Gastroesophageal sphincter (tissue), 4 donors: ENCODE data around the gene SLC44A1. TPM values are rescaled to one million over a fixed set of nuclear protein-coding genes. Genes with fewer than 3 reads are reported as not detected.

ENCODE experiments used
- ATAC-seq: fragments of 150-250 bp; one replicate; pipeline ENCODE4 v1.9.1; 2016; ENCODE audit warnings: mild to moderate bottlenecking, moderate library complexity
- H3K27ac ChIP-seq, 4 donors: fragments of 200-600 bp; sonication (generic) in 3 of 4; 1 replicate in 3 of 4; 2 replicates in 1 of 4; pipeline ENCODE4 v1.5.1; 2016 to 2019
- H3K27me3 ChIP-seq: fragments of 200-600 bp; sonication (generic); one replicate; pipeline ENCODE4 v1.5.1; 2019
- H3K36me3 ChIP-seq, 2 donors: fragments of 200-600 bp; sonication (generic); one replicate each; pipeline ENCODE4 v1.5.1; 2019; ENCODE audit warnings: control low read depth in 1 of 2
- H3K4me1 ChIP-seq, 3 donors: fragments of 200-600 bp; sonication (generic); 1 replicate in 2 of 3; 2 replicates in 1 of 3; pipeline ENCODE4 v1.5.1; 2016 to 2019; ENCODE audit warnings: control low read depth in 2 of 3
- H3K4me3 ChIP-seq, 2 donors: fragments of 200-600 bp; sonication (generic); one replicate each; pipeline ENCODE4 v1.5.1; 2019; ENCODE audit warnings: mild to moderate bottlenecking in 1 of 2, moderate library complexity in 1 of 2
- H3K9me3 ChIP-seq, 3 donors: fragments of 200-600 bp; sonication (generic); one replicate each; pipeline ENCODE4 v1.5.1; 2017 to 2019; ENCODE audit warnings: control low read depth in 2 of 3
- EP300 ChIP-seq: sonication (generic); formaldehyde crosslinking; IDR thresholded peaks from one replicate; pipeline ENCODE4 v1.6.1; 2017; ENCODE audit warnings: antibody characterized with exemption, mild to moderate bottlenecking
- POLR2A ChIP-seq, 2 donors: fragments of 450-650 bp; IDR thresholded peaks; one replicate each; pipeline ENCODE4 v1.6.1; 2017; ENCODE audit warnings: antibody characterized with exemption in 2 of 2, mild to moderate bottlenecking in 2 of 2, moderate library complexity in 1 of 2
- POLR2AphosphoS5 ChIP-seq: sonication (generic); formaldehyde crosslinking; IDR thresholded peaks from one replicate; pipeline ENCODE4 v1.6.1; 2017; ENCODE audit warnings: antibody characterized with exemption
- WGBS, 2 donors: methylation state at CpG; one replicate each; pipeline ENCODE4 v1.1.5; 2018; ENCODE audit warnings: low coverage in 1 of 2; 5-methylcytosine and 5-hydroxymethylcytosine counted together
- total RNA-seq, 4 donors: library from RNA; depleted of rRNA; stranded (reverse); fragments of >200 nt; gene quantifications; one replicate each; pipeline ENCODE4 v1.1.0, GENCODE V29; 2016
- TF ChIP-seq, protein P1 (sequence below), 4 experiments: fragments of 200-600 bp in 2 of 4; fragments of 450-650 bp in 2 of 4; sonication (generic) in 1 of 4; IDR thresholded peaks; one replicate each; pipeline ENCODE4 v1.5.1; 2017 to 2019; ENCODE audit warnings: antibody characterized with exemption in 4 of 4, mild to moderate bottlenecking in 2 of 4, moderate library complexity in 2 of 4

SLC44A1 gene
- total RNA-seq, 4 donors from 2014 or later: 27.9 to 49.1 (median 30.6) TPM

DNA sequence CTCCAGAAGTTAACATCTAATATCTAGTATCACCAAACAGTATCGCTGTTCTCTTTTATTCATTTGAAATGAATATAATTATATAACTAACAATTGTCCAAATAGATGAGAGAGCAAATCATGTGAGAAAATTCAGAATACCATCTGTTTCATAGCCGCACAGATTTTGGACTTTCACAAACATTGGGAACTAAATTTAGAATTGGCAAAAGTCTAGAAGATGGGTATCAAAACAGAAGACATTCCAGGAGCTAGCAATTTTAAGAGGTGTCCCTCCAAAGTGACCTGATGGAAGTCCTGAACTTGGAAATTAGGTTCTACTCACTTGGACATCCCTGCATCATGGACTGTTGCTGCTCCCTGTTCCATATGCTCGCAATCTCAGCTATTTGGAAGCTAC lies 146.4 kb downstream of the SLC44A1 start:
- H3K4me1 ChIP-seq: no peaks in the 10 kb centered on the region
- no peak for ATAC-seq
- H3K9me3 ChIP-seq: no peaks in the 10 kb centered on the region
- no peak overlapping the region for H3K4me3 ChIP-seq
- TF ChIP-seq, protein P1, sequence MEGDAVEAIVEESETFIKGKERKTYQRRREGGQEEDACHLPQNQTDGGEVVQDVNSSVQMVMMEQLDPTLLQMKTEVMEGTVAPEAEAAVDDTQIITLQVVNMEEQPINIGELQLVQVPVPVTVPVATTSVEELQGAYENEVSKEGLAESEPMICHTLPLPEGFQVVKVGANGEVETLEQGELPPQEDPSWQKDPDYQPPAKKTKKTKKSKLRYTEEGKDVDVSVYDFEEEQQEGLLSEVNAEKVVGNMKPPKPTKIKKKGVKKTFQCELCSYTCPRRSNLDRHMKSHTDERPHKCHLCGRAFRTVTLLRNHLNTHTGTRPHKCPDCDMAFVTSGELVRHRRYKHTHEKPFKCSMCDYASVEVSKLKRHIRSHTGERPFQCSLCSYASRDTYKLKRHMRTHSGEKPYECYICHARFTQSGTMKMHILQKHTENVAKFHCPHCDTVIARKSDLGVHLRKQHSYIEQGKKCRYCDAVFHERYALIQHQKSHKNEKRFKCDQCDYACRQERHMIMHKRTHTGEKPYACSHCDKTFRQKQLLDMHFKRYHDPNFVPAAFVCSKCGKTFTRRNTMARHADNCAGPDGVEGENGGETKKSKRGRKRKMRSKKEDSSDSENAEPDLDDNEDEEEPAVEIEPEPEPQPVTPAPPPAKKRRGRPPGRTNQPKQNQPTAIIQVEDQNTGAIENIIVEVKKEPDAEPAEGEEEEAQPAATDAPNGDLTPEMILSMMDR (IDR thresholded peaks at IDR 0.05): no peak
- no peak for TF ChIP-seq POLR2AphosphoS5
- no peak for TF ChIP-seq POLR2A (IDR thresholded peaks at IDR 0.05)
- H3K36me3 ChIP-seq: peaks cover 0 to 8% of the 10 kb centered on the region in 2 donors
- no peak overlapping the region for H3K27ac ChIP-seq
- no peaks in the 10 kb centered on the region for H3K27me3 ChIP-seq
- WGBS, 2 donors: 86 to 91% methylated on average over 3 of the region's 3 CpGs

DNA sequence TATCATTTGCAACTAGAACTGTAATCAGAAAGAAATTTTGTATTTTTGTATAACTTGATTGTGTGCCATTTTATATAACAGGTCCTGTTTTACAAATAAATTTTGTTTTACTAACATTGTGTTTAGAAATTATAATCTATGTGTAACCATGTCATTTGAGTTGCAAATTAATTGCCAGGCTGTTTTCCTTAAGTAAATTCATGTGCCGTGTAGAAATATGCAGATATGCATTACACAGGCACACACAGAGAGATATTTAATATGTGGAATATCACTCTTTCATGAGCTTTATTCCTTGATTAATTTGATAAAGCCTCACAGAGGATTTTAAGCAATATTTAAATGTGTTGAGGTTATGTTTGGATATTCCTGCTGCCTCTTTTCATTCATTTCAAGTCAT lies 146.8 kb downstream of the SLC44A1 start:
- no peak overlapping the region for H3K27ac ChIP-seq
- H3K27me3 ChIP-seq: no peaks in the 10 kb centered on the region
- no peak for ATAC-seq
- no peaks in the 10 kb centered on the region for H3K9me3 ChIP-seq
- H3K4me3 ChIP-seq: no peak overlapping the region
- H3K36me3 ChIP-seq: peaks cover 0 to 4% of the 10 kb centered on the region in 2 donors
- no peaks in the 10 kb centered on the region for H3K4me1 ChIP-seq
- whole genome bisulfite sequencing, 2 donors: 88 to 90% methylated on average over 1 of the region's 1 CpG
- no peak for TF ChIP-seq EP300
- TF ChIP-seq, protein P1 (IDR thresholded peaks at IDR 0.05): no peak
- no peak for TF ChIP-seq POLR2AphosphoS5
- TF ChIP-seq POLR2A (IDR thresholded peaks at IDR 0.05): no peak

DNA sequence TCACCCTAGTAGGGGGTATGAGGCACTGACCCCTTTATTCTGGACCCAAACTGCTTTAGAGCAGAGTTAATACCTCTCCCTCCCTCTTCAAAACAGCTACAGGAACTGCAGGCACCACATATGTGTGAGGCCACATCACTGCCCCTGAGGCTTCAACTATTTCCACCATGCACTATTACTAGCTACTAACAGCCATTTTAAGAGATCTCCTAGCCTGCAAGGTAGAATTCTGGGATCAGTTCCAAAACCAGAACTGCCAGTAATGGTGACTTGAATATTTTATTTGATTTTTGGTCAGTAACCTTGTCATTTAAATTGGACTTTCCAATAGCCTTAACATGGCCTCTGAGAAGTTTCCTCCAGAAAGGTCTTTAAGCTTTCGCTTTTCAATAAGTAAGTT lies 148.1 kb downstream of the SLC44A1 start:
- H3K27ac ChIP-seq: no peak overlapping the region
- H3K9me3 ChIP-seq: no peaks in the 10 kb centered on the region
- peaks cover 0 to 3% of the 10 kb centered on the region in 2 donors for H3K36me3 ChIP-seq
- no peak overlapping the region for H3K4me3 ChIP-seq
- TF ChIP-seq POLR2AphosphoS5: no peak
- TF ChIP-seq, protein P1 (IDR thresholded peaks at IDR 0.05): no peak
- no peak for TF ChIP-seq POLR2A (IDR thresholded peaks at IDR 0.05)
- no peak for TF ChIP-seq EP300
- no peaks in the 10 kb centered on the region for H3K27me3 ChIP-seq
- no peaks in the 10 kb centered on the region for H3K4me1 ChIP-seq
- WGBS, 2 donors: 94 to 100% methylated on average over 1 of the region's 1 CpG
- no peak for ATAC-seq

DNA sequence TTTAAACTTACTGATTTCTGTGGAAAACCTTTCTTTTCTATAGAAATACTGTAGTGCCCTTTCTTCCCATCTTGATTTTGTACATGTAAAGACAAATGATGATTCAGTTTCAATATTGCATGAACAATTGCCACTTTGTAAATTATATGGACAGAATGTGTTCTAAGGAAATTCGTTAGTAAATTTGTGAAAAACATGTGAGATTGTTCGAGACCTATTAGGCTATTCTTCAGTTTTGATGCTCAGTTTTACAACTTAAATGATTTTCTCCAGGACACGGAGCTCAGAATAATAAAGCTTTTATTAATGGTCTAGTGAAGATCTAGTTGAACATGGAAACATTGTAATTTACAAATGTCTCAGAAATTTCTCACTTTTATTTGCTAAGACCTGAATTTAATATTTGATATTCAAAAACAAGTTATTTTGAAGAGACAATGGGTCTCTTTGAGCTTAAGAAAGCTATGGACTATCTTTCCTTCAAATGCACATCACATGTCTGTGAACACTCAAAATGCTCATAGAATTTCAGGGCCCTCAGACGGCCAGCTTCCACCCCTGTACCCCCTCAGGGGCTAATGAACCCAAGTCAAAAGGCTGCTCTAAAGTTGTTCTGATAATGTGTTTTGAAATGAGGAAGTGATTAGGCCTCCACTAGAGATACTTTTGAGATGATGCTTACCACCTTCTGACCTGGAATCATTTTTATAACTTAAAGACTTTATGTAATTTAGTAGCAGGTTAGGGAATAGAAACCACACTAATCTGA lies 149.3 kb downstream of the SLC44A1 start:
- ATAC-seq: no peak
- 69 to 71% methylated on average over 4 of the region's 4 CpGs for WGBS, 2 donors
- Histone ChIP-seq H3K27ac (no peak overlapping the region), H3K36me3 (peaks cover 0 to 3% of the 10 kb centered on the region in 2 donors), H3K9me3 (no peaks in the 10 kb centered on the region), H3K4me1 (no peaks in the 10 kb centered on the region), H3K27me3 (no peaks in the 10 kb centered on the region), H3K4me3 (no peak overlapping the region)
- no peak for TF ChIP-seq EP300
- TF ChIP-seq POLR2AphosphoS5: no peak
- TF ChIP-seq, protein P1 (IDR thresholded peaks at IDR 0.05): no peak
- TF ChIP-seq POLR2A (IDR thresholded peaks at IDR 0.05): no peak

DNA sequence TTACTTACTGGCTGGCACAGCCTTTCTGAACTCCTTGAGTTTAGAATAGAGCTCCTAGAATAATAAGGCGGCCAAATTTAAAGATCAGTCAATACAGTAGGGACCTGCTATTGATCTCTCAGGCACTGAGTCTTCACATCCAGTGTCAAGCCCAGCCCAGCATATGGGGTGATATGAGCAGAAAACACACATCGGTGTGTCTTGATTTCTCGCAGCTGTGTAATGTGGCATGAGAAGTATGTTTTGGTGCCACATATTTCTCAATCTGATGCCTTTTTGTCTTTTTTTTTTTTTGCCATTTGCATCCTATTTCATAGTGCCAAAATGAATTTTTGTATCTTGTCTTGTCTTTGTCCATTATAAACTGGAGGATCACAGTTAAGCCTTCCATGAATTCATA lies 152.0 kb downstream of the SLC44A1 start:
- peaks cover 0 to 3% of the 10 kb centered on the region in 2 donors for H3K36me3 ChIP-seq
- no peak overlapping the region for H3K4me3 ChIP-seq
- no peaks in the 10 kb centered on the region for H3K9me3 ChIP-seq
- WGBS, 2 donors: 87 to 91% methylated on average over 3 of the region's 3 CpGs
- ATAC-seq: no peak
- H3K27ac ChIP-seq: no peak overlapping the region
- H3K4me1 ChIP-seq: no peaks in the 10 kb centered on the region
- no peaks in the 10 kb centered on the region for H3K27me3 ChIP-seq
- TF ChIP-seq POLR2AphosphoS5 (no peak), POLR2A (IDR thresholded peaks at IDR 0.05) (no peak), EP300 (no peak)
- TF ChIP-seq, protein P1 (IDR thresholded peaks at IDR 0.05): no peak
